K562 (cell line): ENCODE results near the gene ZNF839. TPM values are rescaled to one million over a fixed set of nuclear protein-coding genes. Genes with fewer than 3 reads are reported as not detected.
A peak's percentile ranks its signal among the peaks of the same experiment; 100 is the strongest.

Experiments
- ASH1L ChIP-seq: fragments of 450-650 bp; IDR thresholded peaks from 2 replicates; pipeline ENCODE4 v1.6.1; 2018; ENCODE audit warnings: borderline replicate concordance, mild to moderate bottlenecking, low read depth; ENCODE audit not compliant: partially characterized antibody
- EHMT2 ChIP-seq: fragments of 450-650 bp; IDR thresholded peaks from 2 replicates; pipeline ENCODE4 v1.6.1; 2018; ENCODE audit warnings: antibody characterized with exemption
- FOXP1 ChIP-seq: sonication (generic); formaldehyde crosslinking; IDR thresholded peaks from 2 replicates; pipeline ENCODE4 v1.8.0; 2022; ENCODE audit warnings: mild to moderate bottlenecking, missing genetic modification reagents
- HCFC1 ChIP-seq: IDR thresholded peaks from 2 replicates; pipeline ENCODE4 v1.6.1; 2012; ENCODE audit warnings: low read depth, low read length, improper control_type of control experiment
- KHSRP ChIP-seq: fragments of 450-650 bp; IDR thresholded peaks from 2 replicates; pipeline ENCODE4 v1.6.1; 2017
- MBD2 ChIP-seq: sonication (generic); IDR thresholded peaks from 2 replicates; pipeline ENCODE4 v1.6.1; 2016; ENCODE audit warnings: low read depth, borderline replicate concordance
- NEUROD1 ChIP-seq: fragments of 150-350 bp; IDR thresholded peaks from 2 replicates; pipeline ENCODE4 v1.6.1; 2014; ENCODE audit warnings: borderline replicate concordance, low read length, low read depth; ENCODE audit not compliant: partially characterized antibody
- NR2F6 ChIP-seq: fragments of 450-650 bp; formaldehyde crosslinking; IDR thresholded peaks from 2 replicates; pipeline ENCODE4 v1.4.0; 2020; ENCODE audit warnings: mild to moderate bottlenecking
- POLR2H ChIP-seq: IDR thresholded peaks from 2 replicates; pipeline ENCODE4 v1.6.1; 2016; ENCODE audit warnings: missing genetic modification characterization, low read depth, mild to moderate bottlenecking, control low read depth, missing compliant biosample characterization, moderate library complexity
- RFX1 ChIP-seq: fragments of 450-650 bp; IDR thresholded peaks from 2 replicates; pipeline ENCODE4 v1.6.1; 2016; ENCODE audit warnings: mild to moderate bottlenecking, moderate library complexity
- ZFP30 ChIP-seq: fragments of 250-450 bp; sonication (Bioruptor Pico); IDR thresholded peaks from 2 replicates; pipeline ENCODE4 v1.8.0; 2022; ENCODE audit warnings: moderate library complexity, mild to moderate bottlenecking, inconsistent platforms, borderline replicate concordance
- ZNF12 ChIP-seq: sonication (generic); formaldehyde crosslinking; IDR thresholded peaks from 2 replicates; pipeline ENCODE4 v1.4.0; 2020; ENCODE audit warnings: mild to moderate bottlenecking, missing genetic modification reagents
- ZNF184 ChIP-seq: sonication (generic); formaldehyde crosslinking; IDR thresholded peaks from 2 replicates; pipeline ENCODE4 v1.5.0; 2020; ENCODE audit warnings: missing genetic modification reagents
- polyA plus RNA-seq, 8 experiments: library from polyadenylated mRNA; depleted of rRNA in 4 of 8; stranded (reverse) in 5 of 8; unstranded in 3 of 8; fragments of >200 nt; fragmentation: Nextera tagmentation in 2 of 8; fragmentation: Illumina TruSeq in 1 of 8; extraction: Ambion mirVana in 2 of 8; extraction: Trizol in 1 of 8; gene quantifications; 2 replicates each; pipeline versions ENCODE4 v1.2.1 to v1.2.3, GENCODE V29; 2011 to 2014; ENCODE audit warnings: inconsistent platforms in 1 of 8, missing spikeins in 1 of 8
- total RNA-seq, 7 experiments: library from RNA; depleted of rRNA in 6 of 7; stranded (reverse); fragments of >200 nt in 6 of 7; fragmentation: Illumina TruSeq in 2 of 7; extraction: Trizol in 2 of 7; gene quantifications; 2 replicates each; pipeline versions ENCODE4 v1.2.1 to v1.2.3, GENCODE V29; 2011 to 2021; ENCODE audit warnings: low replicate concordance in 1 of 7
- TF ChIP-seq, protein P1 (sequence below): sonication (generic); IDR thresholded peaks from 2 replicates; pipeline ENCODE4 v1.6.1; 2016
- TF ChIP-seq, protein P2 (sequence below): sonication (generic); formaldehyde crosslinking; IDR thresholded peaks from 2 replicates; pipeline ENCODE4 v1.8.0; 2022; ENCODE audit warnings: mild to moderate bottlenecking, missing genetic modification reagents
- TF ChIP-seq, protein P3 (sequence below), 2 experiments: IDR thresholded peaks; 2 replicates each; pipeline ENCODE4 v1.6.1; 2012; ENCODE audit warnings: improper control_type of control experiment in 2 of 2, low read depth in 2 of 2, low read length in 2 of 2, borderline replicate concordance in 1 of 2
- TF ChIP-seq, protein P4 (sequence below): IDR thresholded peaks from 2 replicates; pipeline ENCODE4 v1.6.1; 2012; ENCODE audit warnings: low read depth, low read length, improper control_type of control experiment, borderline replicate concordance

ZNF839 gene
- total and polyA plus RNA-seq, 9 of the 15 experiments (the other 6 are each of a cell fraction or from before 2014, with no cell fraction given), result 0.42 to 8.4 (median 5.7) TPM

DNA sequence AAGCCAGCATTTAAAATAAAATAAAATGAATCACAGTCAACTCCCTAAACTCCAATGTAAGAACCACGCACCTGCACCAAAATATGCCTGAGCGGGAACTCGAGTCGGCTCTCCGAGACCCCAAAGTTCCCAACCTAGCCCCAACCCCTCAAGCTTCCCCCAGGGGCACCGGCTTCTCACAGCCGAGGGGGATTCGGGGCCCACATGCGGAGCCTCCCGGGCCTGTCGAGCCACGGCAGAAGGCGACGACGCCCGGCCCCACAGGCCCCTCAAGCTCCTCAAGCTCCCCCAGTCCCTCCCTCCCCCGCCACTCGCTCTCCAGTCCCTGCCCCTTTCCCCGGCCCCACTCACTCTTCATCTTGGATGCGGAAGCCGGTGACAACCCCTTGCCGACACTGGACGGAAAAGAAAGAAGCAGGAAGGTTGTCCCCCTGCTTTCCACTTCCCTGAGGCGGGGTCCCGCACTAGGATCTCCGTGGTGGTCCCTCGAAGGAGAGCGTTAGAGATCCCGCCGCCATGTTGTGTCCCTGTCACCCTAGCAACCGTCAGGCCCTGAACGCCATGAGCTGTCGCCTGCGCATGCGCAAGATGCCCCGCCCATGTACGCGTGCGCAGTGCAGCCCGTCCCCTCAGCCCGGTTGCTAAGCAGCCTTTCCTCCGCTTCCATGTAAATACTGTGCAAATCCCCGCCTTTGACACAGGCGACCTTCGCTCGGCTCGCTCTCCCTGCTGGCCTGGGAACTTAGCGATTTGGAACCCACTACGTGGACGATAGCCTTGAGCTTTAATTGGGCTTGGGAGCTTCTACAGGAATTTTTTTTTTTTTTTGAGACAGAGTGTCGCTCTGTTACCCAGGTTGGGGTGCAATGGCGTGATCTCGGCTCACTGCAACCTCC, 14.7 kb upstream of the ZNF839 start, which contains the start of gene MOK (continued):
- TF ChIP-seq POLR2H (tag) (no peak), ZNF12 (CRISPR knock-in tag) (no peak), HCFC1 (peak; percentile 49; the same call in 1 of the 2 replicates), ZNF184 (CRISPR knock-in tag) (no peak), RFX1 (peak; percentile 99), NEUROD1 (no peak), EHMT2 (no peak), NR2F6 (CRISPR knock-in tag) (no peak), ZFP30 (CRISPR knock-in tag) (no peak), KHSRP (no peak), MBD2 (no peak), FOXP1 (no peak), ASH1L (no peak)
- TF ChIP-seq, protein P1, sequence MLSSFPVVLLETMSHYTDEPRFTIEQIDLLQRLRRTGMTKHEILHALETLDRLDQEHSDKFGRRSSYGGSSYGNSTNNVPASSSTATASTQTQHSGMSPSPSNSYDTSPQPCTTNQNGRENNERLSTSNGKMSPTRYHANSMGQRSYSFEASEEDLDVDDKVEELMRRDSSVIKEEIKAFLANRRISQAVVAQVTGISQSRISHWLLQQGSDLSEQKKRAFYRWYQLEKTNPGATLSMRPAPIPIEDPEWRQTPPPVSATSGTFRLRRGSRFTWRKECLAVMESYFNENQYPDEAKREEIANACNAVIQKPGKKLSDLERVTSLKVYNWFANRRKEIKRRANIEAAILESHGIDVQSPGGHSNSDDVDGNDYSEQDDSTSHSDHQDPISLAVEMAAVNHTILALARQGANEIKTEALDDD, result no peak
- TF ChIP-seq, protein P2, sequence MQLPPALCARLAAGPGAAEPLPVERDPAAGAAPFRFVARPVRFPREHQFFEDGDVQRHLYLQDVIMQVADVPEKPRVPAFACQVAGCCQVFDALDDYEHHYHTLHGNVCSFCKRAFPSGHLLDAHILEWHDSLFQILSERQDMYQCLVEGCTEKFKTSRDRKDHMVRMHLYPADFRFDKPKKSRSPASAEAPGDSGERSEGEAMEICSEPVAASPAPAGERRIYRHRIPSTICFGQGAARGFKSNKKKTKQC (CRISPR knock-in tag), result no peak
- TF ChIP-seq, protein P3, sequence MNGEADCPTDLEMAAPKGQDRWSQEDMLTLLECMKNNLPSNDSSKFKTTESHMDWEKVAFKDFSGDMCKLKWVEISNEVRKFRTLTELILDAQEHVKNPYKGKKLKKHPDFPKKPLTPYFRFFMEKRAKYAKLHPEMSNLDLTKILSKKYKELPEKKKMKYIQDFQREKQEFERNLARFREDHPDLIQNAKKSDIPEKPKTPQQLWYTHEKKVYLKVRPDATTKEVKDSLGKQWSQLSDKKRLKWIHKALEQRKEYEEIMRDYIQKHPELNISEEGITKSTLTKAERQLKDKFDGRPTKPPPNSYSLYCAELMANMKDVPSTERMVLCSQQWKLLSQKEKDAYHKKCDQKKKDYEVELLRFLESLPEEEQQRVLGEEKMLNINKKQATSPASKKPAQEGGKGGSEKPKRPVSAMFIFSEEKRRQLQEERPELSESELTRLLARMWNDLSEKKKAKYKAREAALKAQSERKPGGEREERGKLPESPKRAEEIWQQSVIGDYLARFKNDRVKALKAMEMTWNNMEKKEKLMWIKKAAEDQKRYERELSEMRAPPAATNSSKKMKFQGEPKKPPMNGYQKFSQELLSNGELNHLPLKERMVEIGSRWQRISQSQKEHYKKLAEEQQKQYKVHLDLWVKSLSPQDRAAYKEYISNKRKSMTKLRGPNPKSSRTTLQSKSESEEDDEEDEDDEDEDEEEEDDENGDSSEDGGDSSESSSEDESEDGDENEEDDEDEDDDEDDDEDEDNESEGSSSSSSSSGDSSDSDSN (IDR thresholded peaks at IDR 0.05; ENCODE audit: borderline replicate concordance in 1 of 2, low read depth in 2 of 2, low read length in 2 of 2), result no peak
- TF ChIP-seq, protein P4, sequence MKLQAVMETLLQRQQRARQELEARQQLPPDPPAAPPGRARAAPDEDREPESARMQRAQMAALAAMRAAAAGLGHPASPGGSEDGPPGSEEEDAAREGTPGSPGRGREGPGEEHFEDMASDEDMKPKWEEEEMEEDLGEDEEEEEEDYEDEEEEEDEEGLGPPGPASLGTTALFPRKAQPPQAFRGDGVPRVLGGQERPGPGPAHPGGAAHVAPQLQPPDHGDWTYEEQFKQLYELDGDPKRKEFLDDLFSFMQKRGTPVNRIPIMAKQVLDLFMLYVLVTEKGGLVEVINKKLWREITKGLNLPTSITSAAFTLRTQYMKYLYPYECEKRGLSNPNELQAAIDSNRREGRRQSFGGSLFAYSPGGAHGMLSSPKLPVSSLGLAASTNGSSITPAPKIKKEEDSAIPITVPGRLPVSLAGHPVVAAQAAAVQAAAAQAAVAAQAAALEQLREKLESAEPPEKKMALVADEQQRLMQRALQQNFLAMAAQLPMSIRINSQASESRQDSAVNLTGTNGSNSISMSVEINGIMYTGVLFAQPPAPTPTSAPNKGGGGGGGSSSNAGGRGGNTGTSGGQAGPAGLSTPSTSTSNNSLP, result no peak
